ENCODE results near the gene DBP. TPM values are rescaled to one million over a fixed set of nuclear protein-coding genes. Genes with fewer than 3 reads are reported as not detected.
A peak's percentile ranks its signal among the peaks of the same experiment; 100 is the strongest.

DBP gene
- total RNA-seq, 1 experiment from 2014 or later = 12.0 TPM

- TF ChIP-seq, protein P1, sequence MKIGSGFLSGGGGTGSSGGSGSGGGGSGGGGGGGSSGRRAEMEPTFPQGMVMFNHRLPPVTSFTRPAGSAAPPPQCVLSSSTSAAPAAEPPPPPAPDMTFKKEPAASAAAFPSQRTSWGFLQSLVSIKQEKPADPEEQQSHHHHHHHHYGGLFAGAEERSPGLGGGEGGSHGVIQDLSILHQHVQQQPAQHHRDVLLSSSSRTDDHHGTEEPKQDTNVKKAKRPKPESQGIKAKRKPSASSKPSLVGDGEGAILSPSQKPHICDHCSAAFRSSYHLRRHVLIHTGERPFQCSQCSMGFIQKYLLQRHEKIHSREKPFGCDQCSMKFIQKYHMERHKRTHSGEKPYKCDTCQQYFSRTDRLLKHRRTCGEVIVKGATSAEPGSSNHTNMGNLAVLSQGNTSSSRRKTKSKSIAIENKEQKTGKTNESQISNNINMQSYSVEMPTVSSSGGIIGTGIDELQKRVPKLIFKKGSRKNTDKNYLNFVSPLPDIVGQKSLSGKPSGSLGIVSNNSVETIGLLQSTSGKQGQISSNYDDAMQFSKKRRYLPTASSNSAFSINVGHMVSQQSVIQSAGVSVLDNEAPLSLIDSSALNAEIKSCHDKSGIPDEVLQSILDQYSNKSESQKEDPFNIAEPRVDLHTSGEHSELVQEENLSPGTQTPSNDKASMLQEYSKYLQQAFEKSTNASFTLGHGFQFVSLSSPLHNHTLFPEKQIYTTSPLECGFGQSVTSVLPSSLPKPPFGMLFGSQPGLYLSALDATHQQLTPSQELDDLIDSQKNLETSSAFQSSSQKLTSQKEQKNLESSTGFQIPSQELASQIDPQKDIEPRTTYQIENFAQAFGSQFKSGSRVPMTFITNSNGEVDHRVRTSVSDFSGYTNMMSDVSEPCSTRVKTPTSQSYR (CRISPR knock-in tag; IDR thresholded peaks at IDR 0.05) = 0 out of 2 replicates have a peak, but pooled peaks have one; percentile 22
- TF ChIP-seq TCF7 (CRISPR knock-in tag; IDR thresholded peaks at IDR 0.05; ENCODE audit: low read depth) (no peak), EMX1 (CRISPR knock-in tag; IDR thresholded peaks at IDR 0.05) (no peak), ZNF263 (CRISPR knock-in tag; IDR thresholded peaks at IDR 0.05; ENCODE audit: low read depth) (no peak), MYBL2 (CRISPR knock-in tag; IDR thresholded peaks at IDR 0.05) (no peak), GABPB1 (CRISPR knock-in tag; IDR thresholded peaks at IDR 0.05) (no peak), FOXP1 (CRISPR knock-in tag; IDR thresholded peaks at IDR 0.05; ENCODE audit: borderline replicate concordance) (peak; percentile 67; the same call in 1 of the 2 replicates), ZNF416 (CRISPR knock-in tag; IDR thresholded peaks at IDR 0.05) (0 out of 2 replicates have a peak, but pooled peaks have one; percentile 24), HMGA2 (CRISPR knock-in tag; IDR thresholded peaks at IDR 0.05) (no peak), NR2C2 (CRISPR knock-in tag; IDR thresholded peaks at IDR 0.05) (no peak), ZNF423 (CRISPR knock-in tag; IDR thresholded peaks at IDR 0.05) (no peak), ZBTB43 (CRISPR knock-in tag; IDR thresholded peaks at IDR 0.05) (0 out of 2 replicates have a peak, but pooled peaks have one; percentile 33), NR1H2 (CRISPR knock-in tag; IDR thresholded peaks at IDR 0.05) (no peak), ATF3 (CRISPR knock-in tag; conservative IDR thresholded peaks at IDR 0.05) (no peak), JAZF1 (CRISPR knock-in tag; IDR thresholded peaks at IDR 0.05) (no peak), FOXJ3 (CRISPR knock-in tag; IDR thresholded peaks at IDR 0.05; ENCODE audit: borderline replicate concordance) (no peak), E2F1 (CRISPR knock-in tag; IDR thresholded peaks at IDR 0.05) (no peak), ZBTB21 (CRISPR knock-in tag; IDR thresholded peaks at IDR 0.05; ENCODE audit: borderline replicate concordance) (no peak), ZNF317 (CRISPR knock-in tag; IDR thresholded peaks at IDR 0.05; ENCODE audit: borderline replicate concordance, low read depth) (no peak), SOX15 (CRISPR knock-in tag; IDR thresholded peaks at IDR 0.05) (no peak), TEAD4 (CRISPR knock-in tag; IDR thresholded peaks at IDR 0.05) (no peak), IRF2 (CRISPR knock-in tag; IDR thresholded peaks at IDR 0.05; ENCODE audit: borderline replicate concordance, low read depth) (no peak)
- TF ChIP-seq, protein P2, sequence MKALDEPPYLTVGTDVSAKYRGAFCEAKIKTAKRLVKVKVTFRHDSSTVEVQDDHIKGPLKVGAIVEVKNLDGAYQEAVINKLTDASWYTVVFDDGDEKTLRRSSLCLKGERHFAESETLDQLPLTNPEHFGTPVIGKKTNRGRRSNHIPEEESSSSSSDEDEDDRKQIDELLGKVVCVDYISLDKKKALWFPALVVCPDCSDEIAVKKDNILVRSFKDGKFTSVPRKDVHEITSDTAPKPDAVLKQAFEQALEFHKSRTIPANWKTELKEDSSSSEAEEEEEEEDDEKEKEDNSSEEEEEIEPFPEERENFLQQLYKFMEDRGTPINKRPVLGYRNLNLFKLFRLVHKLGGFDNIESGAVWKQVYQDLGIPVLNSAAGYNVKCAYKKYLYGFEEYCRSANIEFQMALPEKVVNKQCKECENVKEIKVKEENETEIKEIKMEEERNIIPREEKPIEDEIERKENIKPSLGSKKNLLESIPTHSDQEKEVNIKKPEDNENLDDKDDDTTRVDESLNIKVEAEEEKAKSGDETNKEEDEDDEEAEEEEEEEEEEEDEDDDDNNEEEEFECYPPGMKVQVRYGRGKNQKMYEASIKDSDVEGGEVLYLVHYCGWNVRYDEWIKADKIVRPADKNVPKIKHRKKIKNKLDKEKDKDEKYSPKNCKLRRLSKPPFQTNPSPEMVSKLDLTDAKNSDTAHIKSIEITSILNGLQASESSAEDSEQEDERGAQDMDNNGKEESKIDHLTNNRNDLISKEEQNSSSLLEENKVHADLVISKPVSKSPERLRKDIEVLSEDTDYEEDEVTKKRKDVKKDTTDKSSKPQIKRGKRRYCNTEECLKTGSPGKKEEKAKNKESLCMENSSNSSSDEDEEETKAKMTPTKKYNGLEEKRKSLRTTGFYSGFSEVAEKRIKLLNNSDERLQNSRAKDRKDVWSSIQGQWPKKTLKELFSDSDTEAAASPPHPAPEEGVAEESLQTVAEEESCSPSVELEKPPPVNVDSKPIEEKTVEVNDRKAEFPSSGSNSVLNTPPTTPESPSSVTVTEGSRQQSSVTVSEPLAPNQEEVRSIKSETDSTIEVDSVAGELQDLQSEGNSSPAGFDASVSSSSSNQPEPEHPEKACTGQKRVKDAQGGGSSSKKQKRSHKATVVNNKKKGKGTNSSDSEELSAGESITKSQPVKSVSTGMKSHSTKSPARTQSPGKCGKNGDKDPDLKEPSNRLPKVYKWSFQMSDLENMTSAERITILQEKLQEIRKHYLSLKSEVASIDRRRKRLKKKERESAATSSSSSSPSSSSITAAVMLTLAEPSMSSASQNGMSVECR (CRISPR knock-in tag; IDR thresholded peaks at IDR 0.05; ENCODE audit: borderline replicate concordance) = no peak
- TF ChIP-seq, protein P3, sequence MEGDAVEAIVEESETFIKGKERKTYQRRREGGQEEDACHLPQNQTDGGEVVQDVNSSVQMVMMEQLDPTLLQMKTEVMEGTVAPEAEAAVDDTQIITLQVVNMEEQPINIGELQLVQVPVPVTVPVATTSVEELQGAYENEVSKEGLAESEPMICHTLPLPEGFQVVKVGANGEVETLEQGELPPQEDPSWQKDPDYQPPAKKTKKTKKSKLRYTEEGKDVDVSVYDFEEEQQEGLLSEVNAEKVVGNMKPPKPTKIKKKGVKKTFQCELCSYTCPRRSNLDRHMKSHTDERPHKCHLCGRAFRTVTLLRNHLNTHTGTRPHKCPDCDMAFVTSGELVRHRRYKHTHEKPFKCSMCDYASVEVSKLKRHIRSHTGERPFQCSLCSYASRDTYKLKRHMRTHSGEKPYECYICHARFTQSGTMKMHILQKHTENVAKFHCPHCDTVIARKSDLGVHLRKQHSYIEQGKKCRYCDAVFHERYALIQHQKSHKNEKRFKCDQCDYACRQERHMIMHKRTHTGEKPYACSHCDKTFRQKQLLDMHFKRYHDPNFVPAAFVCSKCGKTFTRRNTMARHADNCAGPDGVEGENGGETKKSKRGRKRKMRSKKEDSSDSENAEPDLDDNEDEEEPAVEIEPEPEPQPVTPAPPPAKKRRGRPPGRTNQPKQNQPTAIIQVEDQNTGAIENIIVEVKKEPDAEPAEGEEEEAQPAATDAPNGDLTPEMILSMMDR (IDR thresholded peaks at IDR 0.05) = peak; percentile 72
- TF ChIP-seq, protein P4, sequence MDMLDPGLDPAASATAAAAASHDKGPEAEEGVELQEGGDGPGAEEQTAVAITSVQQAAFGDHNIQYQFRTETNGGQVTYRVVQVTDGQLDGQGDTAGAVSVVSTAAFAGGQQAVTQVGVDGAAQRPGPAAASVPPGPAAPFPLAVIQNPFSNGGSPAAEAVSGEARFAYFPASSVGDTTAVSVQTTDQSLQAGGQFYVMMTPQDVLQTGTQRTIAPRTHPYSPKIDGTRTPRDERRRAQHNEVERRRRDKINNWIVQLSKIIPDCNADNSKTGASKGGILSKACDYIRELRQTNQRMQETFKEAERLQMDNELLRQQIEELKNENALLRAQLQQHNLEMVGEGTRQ (CRISPR knock-in tag; IDR thresholded peaks at IDR 0.05) = 0 out of 2 replicates have a peak, but pooled peaks have one; percentile 4
These were observed 9.0 kb upstream of the DBP start, which contains the start of gene CA11 (continued) for GRCh38 chr19:48646001-48646721.

Measured in WTC11 (cell line).